ENCODE data around the gene SNAP25.

SNAP25 gene

DNA sequence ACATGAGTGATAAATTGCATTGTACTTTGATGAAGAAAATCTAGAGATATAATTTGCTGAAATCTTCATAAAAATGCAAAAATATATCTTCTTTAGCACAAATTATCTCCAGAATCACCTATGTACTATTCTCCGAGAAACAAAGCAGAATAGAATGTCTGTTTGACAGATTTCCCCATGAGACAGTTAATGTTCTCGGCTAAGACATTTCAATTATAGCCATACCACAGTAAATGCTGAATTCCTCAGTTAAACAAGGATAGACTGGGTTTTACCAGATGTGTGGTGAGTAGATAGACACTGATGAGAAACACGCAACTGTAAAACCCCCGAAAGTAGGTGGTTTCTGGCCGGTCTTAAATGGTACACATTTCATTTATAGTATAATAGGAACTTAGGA, 69.8 kb downstream of the SNAP25 start:
- Histone ChIP-seq H3K36me3 (replicated peaks; ENCODE audit: insufficient read depth, low read length) (no peaks in the 10 kb centered on the region), H2AFZ (ENCODE audit: low read length) (no peak overlapping the region), H4K20me1 (ENCODE audit: insufficient read depth, low read length) (no peaks in the 10 kb centered on the region), H3K9me2 (replicated peaks; ENCODE audit: insufficient read depth, low read length) (no peaks in the 10 kb centered on the region), H3K27me3 (replicated peaks; ENCODE audit: insufficient read depth, low read length) (no peaks in the 10 kb centered on the region), H3K4me2 (ENCODE audit: low read depth, low read length) (no peak overlapping the region), H3K4me1 (ENCODE audit: low read length) (no peaks in the 10 kb centered on the region), H3K79me2 (ENCODE audit: low read length) (no peaks in the 10 kb centered on the region), H3K9me3 (replicated peaks; ENCODE audit: insufficient read depth, low read length) (no peaks in the 10 kb centered on the region), H3K4me3 (ENCODE audit: low read length) (no peak overlapping the region), H3F3A (ENCODE audit: insufficient read depth, low read length) (no peaks in the 10 kb centered on the region), H3K27ac (ENCODE audit: low read length) (no peak overlapping the region), H3K9ac (ENCODE audit: low read length) (no peak overlapping the region)
- TF ChIP-seq, protein P1, sequence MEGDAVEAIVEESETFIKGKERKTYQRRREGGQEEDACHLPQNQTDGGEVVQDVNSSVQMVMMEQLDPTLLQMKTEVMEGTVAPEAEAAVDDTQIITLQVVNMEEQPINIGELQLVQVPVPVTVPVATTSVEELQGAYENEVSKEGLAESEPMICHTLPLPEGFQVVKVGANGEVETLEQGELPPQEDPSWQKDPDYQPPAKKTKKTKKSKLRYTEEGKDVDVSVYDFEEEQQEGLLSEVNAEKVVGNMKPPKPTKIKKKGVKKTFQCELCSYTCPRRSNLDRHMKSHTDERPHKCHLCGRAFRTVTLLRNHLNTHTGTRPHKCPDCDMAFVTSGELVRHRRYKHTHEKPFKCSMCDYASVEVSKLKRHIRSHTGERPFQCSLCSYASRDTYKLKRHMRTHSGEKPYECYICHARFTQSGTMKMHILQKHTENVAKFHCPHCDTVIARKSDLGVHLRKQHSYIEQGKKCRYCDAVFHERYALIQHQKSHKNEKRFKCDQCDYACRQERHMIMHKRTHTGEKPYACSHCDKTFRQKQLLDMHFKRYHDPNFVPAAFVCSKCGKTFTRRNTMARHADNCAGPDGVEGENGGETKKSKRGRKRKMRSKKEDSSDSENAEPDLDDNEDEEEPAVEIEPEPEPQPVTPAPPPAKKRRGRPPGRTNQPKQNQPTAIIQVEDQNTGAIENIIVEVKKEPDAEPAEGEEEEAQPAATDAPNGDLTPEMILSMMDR (IDR thresholded peaks at IDR 0.05; ENCODE audit: low read length), result no peak
- TF ChIP-seq EZH2 (optimal IDR thresholded peaks at IDR 0.05; ENCODE audit: low read depth, low read length) (no peak), EZH2phosphoT487 (IDR thresholded peaks at IDR 0.05; ENCODE audit: low read length) (no peak)
- no peak for DNase-seq

DNA sequence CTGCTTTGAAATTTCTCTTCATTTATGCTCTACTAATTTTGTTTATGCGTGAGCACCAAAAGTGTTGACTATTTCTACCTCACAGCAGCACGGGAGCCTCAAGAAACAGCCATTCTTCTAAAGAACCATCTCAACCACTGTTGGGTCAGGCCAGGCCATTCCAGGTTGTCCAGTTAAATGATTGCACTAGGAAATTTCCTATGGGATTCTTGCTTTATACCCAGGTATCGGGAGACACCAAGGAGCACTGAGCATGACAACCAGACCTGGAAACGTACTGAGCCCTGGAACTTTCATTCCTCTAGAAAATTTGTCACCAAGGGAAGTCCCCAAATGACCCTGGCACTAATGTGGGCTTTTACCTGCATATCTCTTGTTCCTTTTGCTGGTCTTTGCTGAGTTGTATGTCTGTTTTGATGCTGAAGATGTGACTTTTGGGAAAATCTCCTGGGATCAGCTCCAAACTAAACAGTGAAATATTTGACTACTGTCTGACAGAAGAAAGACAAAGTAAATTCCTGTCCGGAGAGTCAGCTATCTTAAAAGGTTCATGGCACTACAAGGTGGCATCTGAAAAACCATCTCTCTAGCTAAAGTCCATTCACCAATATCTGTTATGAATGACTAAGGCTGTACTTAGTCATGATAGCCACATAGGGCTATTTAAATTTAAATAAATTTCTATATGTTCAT, 70.5 kb downstream of the SNAP25 start:
- Histone ChIP-seq H3K4me1 (ENCODE audit: low read length) (no peaks in the 10 kb centered on the region), H3K9ac (ENCODE audit: low read length) (no peak overlapping the region), H4K20me1 (ENCODE audit: insufficient read depth, low read length) (no peaks in the 10 kb centered on the region), H3K79me2 (ENCODE audit: low read length) (no peaks in the 10 kb centered on the region), H3K9me3 (replicated peaks; ENCODE audit: insufficient read depth, low read length) (no peaks in the 10 kb centered on the region), H3K9me2 (replicated peaks; ENCODE audit: insufficient read depth, low read length) (no peaks in the 10 kb centered on the region), H3K27me3 (replicated peaks; ENCODE audit: insufficient read depth, low read length) (no peaks in the 10 kb centered on the region), H3K27ac (ENCODE audit: low read length) (no peak overlapping the region), H3K4me2 (ENCODE audit: low read depth, low read length) (no peak overlapping the region), H2AFZ (ENCODE audit: low read length) (no peak overlapping the region), H3F3A (ENCODE audit: insufficient read depth, low read length) (no peaks in the 10 kb centered on the region), H3K36me3 (replicated peaks; ENCODE audit: insufficient read depth, low read length) (no peaks in the 10 kb centered on the region), H3K4me3 (ENCODE audit: low read length) (no peak overlapping the region)
- no peak for DNase-seq
- TF ChIP-seq EZH2phosphoT487 (IDR thresholded peaks at IDR 0.05; ENCODE audit: low read length) (no peak), EZH2 (optimal IDR thresholded peaks at IDR 0.05; ENCODE audit: low read depth, low read length) (no peak)
- TF ChIP-seq, protein P1 (IDR thresholded peaks at IDR 0.05; ENCODE audit: low read length), result no peak

DNA sequence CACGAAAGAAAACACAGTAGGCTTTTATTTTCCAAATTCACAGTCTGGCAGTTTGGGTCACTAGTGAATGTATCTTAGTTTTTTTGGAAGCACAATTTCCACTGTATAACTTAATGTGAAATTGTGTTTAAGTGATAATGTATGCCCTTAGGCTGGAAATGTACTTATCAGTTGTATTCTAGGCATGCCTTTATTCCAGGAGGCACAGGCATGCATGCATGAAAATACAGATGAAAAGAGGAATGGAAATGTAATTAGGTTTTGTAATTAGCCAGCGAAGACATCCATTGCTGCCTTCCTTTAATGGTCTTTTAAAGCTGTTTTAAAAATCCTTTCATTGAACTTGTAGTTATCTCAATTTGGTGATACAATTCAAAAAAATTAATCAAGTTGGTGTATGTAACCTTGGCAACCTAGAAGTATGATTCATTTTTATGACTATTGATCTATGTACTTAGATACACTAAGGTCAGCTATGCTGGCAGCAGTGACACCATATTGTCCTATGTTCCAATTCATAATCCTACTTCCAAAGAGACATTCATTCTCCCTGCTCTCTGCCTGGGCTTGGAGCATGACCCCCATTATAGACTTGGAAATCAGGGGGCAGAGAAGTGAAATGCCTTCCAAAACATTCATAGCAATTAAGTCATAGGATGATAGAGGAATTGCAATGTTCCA, 73.1 kb downstream of the SNAP25 start:
- no peaks in the 10 kb centered on the region for H4K20me1 ChIP-seq (ENCODE audit: insufficient read depth, low read length)
- no peaks in the 10 kb centered on the region for H3K4me1 ChIP-seq (ENCODE audit: low read length)
- H3K9me2 ChIP-seq (replicated peaks; ENCODE audit: insufficient read depth, low read length), result no peaks in the 10 kb centered on the region; the same call in 1 of the 2 replicates
- H2AFZ ChIP-seq (ENCODE audit: low read length), result no peak overlapping the region
- H3K4me2 ChIP-seq (ENCODE audit: low read depth, low read length), result no peak overlapping the region
- DNase-seq, result no peak
- H3K4me3 ChIP-seq (ENCODE audit: low read length), result no peak overlapping the region
- H3K27me3 ChIP-seq (replicated peaks; ENCODE audit: insufficient read depth, low read length), result no peaks in the 10 kb centered on the region
- no peaks in the 10 kb centered on the region for H3K9me3 ChIP-seq (replicated peaks; ENCODE audit: insufficient read depth, low read length)
- no peak overlapping the region for H3K27ac ChIP-seq (ENCODE audit: low read length)
- no peaks in the 10 kb centered on the region for H3K79me2 ChIP-seq (ENCODE audit: low read length)
- H3K9ac ChIP-seq (ENCODE audit: low read length), result no peak overlapping the region
- H3K36me3 ChIP-seq (replicated peaks; ENCODE audit: insufficient read depth, low read length), result no peaks in the 10 kb centered on the region
- no peaks in the 10 kb centered on the region for H3F3A ChIP-seq (ENCODE audit: insufficient read depth, low read length)
- TF ChIP-seq, protein P1 (IDR thresholded peaks at IDR 0.05; ENCODE audit: low read length), result no peak
- TF ChIP-seq EZH2phosphoT487 (IDR thresholded peaks at IDR 0.05; ENCODE audit: low read length) (no peak), EZH2 (optimal IDR thresholded peaks at IDR 0.05; ENCODE audit: low read depth, low read length) (no peak)
